ENCODE measurements around the gene NR6A1.

NR6A1 gene

GRCh38 chr9:124469011-124469832 is 301.9 kb downstream of the NR6A1 start:
- Histone ChIP-seq H3K36me3 (replicated peaks) (no peaks in the 10 kb centered on the region), H3K9me3 (no peaks in the 10 kb centered on the region), H3K4me1 (no peaks in the 10 kb centered on the region), H3K27me3 (ENCODE audit: low read depth) (no peaks in the 10 kb centered on the region), H3K4me3 (no peak overlapping the region)
- no peak for DNase-seq (ENCODE audit: low spot score in 2 of 2)
- in situ Hi-C loops (cut with MboI; ENCODE audit: low sequenced_read_pairs): no loop called here

- Histone ChIP-seq H3K9me3 (peaks cover 2% of the 10 kb centered on the region; the same call in 1 of the 2 replicates), H3K4me1 (no peaks in the 10 kb centered on the region), H3K36me3 (replicated peaks) (no peaks in the 10 kb centered on the region), H3K4me3 (no peak overlapping the region), H3K27me3 (ENCODE audit: low read depth) (no peaks in the 10 kb centered on the region)
- in situ Hi-C loops (cut with MboI; ENCODE audit: low sequenced_read_pairs): no loop called here
- DNase-seq (ENCODE audit: low spot score in 2 of 2): no peak
Observed at GRCh38 chr9:124468061-124468740, 302.9 kb downstream of the NR6A1 start.

GRCh38 chr9:124467410-124468060 is 303.6 kb downstream of the NR6A1 start:
- H3K27me3 ChIP-seq (ENCODE audit: low read depth): peaks cover 2% of the 10 kb centered on the region; the same call in 1 of the 2 replicates
- no peaks in the 10 kb centered on the region for H3K36me3 ChIP-seq (replicated peaks)
- DNase-seq (ENCODE audit: low spot score in 2 of 2): no peak
- no peak overlapping the region for H3K4me3 ChIP-seq
- no peaks in the 10 kb centered on the region for H3K4me1 ChIP-seq
- peaks cover 3% of the 10 kb centered on the region for H3K9me3 ChIP-seq
- in situ Hi-C loops (cut with MboI; ENCODE audit: low sequenced_read_pairs): no loop called here

All from HAP-1 (cell line).